HG02759 (cell line): ENCODE results near the gene PROSER2.

ENCODE experiments used
- ATAC-seq: cut with Tn5 transposase; IDR thresholded peaks from one replicate; pipeline ENCODE4 v1.9.1; 2021; ENCODE audit warnings: mild to moderate bottlenecking, moderate library complexity; ENCODE audit not compliant: unreplicated experiment

The PROSER2 gene

DNA sequence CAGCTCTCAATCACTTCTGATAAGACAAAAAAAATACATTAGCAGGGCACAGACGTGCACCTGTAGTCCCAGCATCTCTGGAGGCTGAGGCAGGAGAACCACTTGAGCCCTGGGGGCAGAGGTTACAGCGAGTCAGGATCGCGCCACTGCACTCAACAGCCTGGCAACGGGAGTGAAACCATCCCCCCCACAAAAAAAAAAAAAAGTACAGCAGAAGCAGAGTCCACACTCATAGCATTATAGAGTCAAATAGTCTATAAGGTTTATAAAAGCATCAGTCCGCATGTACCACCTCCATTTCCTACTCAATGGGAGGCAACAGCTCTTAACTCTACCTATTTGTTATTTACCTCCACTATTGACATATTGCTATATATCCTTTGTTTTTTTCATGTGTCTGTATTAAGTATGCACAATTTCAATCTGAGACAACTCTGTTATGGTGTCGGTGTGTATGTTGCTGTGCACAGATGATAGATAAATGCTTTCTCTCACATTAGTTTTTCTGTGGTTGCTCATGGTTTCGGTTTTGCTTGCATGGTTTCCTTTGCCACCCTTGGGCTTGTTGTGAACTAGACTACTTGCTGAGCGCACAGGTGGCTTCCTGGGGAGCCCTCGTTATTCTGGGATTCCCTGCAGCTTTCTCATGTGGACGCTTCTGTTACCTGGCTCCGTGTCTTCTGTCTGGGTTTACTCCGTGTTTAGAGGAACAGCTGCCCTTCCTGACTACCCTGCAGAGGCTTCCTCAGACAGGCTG is 40.4 kb downstream of the PROSER2 start:
- peak; percentile 88 for ATAC-seq

DNA sequence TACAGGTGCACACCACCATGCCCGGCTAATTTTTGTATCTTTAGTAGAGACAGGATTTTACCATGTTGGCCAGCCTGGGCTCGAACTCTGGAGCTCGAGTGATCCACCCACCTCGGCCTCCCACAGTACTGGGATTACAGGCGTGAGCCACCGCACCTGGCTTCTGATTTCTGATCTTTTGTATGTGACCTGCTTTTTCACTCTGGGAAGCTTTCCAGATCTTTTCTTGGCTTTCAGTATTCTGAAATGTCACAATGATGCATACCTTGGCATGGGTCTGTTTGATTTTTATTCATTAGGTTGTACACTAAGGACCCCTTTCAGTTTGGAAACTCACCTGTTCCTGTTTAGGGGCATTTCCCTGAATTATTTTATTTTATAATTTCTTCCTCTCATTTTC is 41.6 kb downstream of the PROSER2 start:
- no peak for ATAC-seq

DNA sequence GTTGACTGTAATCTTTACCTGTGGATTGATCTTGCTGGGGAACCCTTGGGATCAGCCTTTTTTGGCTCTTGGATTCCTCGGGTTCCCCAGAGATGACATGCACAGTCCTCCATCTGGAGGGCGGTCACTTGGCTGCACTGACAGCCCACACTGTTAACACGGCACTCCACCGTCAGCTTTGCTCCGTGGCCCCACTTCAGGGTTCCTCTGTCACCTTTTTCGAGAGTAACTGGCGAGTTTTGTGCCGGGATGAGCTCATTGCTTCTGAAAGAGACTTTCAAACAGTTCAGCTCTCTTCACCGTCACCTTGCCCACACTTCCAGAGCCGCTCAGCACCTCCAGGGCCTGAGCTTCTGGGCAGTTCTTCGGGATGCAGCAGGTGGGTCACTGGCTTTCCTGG is 42.4 kb downstream of the PROSER2 start:
- no peak for ATAC-seq

DNA sequence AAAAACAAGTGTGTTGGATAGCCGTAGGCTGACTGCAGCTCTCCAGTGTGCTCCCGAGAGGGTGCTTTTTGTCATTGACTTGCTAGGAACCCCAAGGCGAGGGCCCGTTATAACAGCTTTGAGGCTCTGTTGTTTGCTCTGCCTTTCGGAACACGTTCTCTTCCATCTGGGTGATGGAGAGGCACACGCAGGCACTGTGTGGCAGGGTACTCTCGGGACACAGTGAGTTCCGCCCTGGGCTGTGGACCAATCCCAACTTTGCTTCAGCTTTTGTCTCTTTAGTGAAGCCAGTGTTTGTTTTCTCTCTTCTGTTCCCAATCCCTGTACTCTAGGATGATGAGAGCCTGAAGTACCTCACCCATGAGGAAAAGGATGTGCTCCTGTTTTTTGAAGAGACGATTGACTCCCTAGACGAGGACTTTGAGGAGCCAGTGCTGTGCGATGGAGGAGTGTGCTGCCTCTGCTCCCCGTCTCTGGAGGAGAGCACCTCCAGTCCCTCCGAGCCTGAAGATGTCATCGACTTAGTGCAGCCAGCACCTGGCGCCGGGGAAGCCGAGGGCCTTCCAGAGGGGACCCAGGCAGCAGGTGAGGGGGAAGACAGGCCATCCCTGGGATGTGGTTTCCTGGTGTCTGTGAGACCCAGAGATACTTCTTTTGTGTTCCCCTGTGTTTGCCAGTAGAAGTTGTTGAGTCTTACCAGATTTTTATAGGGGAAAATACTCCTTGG is 43.2 kb downstream of the PROSER2 start:
- ATAC-seq: no peak

DNA sequence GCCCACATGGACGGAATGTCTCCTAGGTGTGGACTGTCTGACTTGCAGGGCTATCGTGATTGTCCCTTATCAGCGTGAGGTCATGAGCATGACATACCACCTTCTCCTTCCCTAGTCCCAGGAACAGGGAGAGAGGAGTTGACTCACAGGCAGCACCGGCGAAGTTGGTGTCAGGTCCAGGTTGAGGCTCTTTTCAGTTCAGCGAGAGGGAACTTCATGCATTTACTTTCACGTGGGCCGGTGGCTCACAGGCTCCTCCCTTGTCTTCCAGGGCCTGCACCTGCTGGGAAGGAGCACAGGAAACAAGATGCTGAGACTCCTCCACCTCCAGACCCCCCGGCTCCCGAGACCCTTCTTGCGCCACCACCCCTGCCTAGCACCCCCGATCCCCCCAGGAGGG is 46.1 kb downstream of the PROSER2 start:
- no peak for ATAC-seq

DNA sequence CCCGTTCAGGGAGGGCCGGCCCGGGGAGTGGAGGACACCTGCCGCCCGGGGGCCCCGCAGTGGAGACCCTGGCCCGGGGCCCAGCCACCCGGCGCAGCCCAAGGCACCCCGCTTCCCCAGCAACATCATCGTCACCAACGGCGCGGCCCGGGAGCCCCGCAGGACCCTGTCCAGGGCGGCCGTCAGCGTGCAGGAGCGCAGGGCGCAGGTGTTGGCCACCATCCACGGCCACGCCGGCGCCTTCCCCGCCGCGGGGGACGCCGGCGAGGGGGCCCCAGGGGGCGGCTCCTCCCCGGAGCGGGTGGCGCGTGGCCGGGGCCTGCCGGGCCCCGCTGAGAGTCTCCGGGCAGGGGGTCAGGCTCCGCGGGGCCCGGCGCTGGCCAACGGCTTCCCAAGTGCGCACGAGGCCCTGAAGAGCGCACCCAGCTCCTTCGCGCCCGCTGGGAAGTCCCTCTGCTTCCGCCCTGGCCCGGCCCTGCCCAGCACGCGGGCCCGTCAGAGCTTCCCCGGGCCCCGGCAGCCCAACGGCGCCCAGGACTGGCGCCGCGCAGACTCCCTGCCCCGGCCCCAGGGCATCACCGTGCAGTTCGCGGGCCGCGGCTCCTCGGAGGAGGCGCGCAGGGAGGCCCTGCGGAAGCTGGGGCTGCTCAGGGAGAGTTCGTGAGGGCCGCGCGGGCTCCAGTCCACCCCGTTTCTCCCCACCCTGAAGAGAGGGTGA is 46.7 kb downstream of the PROSER2 start:
- ATAC-seq: no peak

DNA sequence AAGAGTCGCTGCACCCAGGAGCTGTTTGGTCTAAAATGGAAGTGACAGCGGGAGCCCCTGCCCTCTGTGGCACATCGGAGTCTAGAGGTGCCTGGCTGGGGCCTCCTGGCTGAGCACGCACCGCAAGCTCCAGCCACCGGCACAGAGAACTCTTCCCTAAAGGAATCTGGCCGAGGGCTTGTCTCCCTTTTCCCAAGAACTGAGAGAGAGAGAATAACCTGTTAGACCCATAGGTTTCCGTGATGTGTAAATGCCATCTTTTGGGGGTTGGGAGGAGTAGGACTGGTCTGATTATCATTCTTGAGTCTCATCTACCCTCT is 47.3 kb downstream of the PROSER2 start:
- no peak for ATAC-seq

DNA sequence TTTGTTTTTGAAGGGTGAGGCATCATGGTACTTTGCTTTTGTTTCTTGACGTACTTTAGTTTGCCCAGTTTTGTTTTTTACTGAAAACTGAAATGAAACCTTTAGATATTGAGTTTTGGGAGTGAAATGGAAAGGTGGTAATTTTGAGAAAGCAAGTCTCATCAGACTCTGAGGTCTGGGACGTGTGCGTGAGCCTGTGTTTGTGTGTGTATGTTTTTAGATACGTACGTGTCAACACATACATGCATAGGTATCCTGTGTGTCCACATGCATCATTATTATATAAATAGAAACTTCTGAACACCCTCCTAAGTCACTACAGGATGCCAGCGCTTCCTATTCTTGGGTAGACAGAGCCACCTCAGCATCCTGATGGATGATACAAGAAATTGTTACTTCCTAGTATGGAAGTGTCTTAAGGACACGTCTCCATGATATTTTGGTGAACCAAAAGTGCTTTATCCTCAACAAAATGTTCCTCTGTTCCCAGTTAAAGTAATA is 47.8 kb downstream of the PROSER2 start:
- no peak for ATAC-seq

DNA sequence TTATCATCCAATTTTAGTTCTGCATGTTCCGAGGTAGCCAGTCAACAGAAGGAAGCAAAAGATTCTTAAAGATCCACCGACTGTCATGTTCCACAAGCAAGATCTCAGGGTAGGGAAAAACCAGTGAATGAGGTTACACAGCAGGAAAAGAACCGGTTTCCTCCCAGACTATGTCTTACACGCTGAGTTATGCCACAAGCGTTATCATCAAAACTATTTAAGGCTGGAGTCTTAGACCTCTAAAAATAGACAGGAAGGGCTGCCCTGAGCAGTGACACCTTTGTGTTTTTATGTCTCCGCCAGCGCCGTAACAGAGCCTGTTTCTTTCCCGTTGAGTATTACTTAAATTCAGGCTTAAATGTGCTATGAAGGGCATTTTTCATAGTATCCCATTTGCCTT is 48.3 kb downstream of the PROSER2 start:
- no peak for ATAC-seq

DNA sequence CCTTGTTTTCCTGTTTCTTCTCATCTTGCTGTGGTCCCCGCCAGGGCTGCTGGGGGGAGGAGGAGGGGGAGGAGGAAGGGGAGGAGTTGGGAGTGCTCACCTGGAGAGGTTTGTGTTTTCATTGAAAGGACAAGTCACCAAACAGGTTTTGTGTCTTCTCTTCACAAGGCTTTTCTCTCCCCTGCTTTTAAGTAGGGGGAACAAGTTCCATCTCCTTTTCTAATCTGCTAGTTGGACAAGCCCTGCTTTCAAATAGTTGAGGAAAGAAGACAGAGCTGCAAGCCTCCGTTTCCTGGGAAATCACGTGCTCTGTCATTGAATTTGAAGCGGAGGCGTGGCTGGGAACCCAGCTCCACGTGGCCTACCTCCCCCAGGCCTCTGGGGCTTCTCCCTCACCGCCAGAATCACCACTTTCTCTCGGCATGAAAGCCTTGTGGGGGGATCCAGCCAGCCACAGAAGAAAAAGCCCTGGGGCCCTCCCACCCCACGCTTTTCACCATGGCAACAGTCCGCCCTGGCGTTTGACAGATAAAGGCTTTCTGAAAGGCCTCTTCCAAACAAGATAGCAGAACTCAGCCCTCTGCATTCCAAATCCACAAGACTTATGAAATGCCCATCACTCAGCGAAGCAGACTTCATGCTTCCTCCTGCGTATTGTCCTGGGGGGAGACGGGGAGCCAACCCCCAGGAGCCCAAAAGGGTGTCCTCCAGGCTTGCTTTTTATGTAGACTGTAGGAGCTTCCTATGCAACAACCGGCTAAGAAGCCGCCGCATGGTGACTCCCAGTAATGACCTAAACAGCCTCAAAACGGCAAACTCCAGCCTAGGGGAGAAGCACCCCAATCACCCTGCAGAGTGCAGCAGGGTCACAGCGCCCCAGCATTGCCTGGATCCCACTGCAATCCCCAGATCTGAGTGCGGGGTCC is 51.7 kb downstream of the PROSER2 start:
- peak; percentile 77 for ATAC-seq

DNA sequence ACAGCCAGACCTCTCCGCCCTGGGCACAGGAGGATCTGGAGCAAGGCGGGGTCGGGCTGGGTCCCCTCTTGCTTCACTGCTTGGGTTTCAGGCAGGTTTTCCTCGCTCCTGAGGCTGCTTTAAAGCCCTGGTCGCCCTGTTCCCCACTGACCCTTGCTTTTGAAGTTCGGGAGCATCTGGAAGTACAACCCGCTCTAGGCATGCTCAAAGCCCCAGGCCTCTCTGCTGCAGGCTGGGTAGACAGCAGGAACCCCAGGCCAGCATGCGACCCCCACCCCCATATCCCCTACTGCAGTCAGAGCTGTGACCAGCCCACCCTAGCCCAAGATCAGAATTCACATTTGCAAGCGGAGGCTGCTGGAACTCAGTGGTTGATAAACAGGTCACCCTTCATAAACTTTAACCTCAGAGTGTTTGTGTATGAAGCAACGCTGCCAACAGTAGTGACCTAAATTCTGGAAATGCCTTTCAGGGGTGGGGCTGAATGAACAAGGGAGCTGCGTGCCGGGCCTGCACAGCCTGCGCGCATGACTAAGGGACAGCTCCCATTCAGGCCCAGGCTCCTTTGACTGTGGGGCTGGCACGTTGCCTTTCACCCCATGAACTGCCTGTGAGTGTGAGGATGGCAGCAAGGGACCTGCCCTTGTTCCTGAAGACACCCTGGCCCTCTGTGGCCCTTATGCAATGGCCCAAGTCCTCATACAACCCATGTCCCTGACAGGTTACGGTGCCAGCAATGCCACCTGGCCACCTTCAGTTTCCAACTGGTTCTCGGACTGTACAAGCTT is 52.5 kb downstream of the PROSER2 start:
- ATAC-seq: no peak

DNA sequence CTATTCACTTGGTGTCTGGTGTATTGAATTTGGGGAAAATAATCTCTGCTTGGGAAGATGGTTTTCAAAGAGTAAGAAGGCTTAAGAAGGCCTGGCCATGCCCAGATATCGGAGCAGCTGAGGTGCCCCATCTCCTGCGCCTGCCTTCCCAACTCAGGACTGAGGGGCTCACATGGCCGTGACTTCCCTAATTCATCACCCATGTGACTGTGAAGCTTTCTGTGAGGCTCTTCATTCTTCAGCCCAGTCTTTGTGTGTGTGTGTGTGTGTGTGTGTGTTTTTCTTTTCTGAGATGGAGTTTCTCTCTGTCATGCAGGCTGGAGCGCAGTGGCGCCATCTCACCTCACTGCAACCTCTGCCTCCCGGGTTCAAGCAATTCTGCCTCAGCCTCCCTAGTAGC is 53.2 kb downstream of the PROSER2 start:
- no peak for ATAC-seq

DNA sequence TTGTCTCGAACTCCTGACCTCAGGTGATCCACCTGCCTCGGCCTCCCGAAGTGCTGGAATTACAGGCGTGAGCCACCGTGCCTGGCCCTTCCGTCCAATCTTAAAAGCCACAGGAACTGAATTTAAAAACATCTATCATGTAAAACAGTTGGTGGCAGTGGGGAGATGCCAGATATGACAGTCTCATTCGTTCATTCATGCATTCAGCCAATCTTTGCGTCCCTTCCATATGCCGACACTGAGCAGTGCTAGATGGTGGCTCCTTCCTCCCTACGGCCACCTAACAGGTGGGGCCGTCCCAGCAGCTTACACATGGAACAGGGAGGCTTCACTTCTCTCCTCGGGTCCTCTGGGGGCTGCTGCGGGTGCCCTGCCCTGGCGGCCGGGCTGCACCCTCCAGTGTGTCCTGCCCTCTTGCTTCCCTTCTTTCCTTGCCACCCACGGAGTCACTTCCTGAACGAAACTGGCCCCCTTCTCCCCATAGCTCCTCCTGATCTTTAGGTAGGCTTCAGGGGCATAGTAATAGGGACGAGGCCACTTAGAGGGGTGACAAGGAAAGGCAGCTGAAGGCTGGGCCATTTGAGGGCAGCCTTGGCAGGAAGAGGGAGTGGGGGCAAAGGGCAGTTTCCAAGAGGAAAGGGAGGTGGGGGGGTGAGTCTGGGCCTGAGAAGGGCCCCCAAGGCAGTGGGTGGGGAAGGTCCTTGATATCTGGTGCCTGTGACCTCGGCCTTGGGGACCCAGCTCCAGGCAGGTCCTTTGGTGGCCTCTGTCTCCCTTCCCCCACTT is 53.8 kb downstream of the PROSER2 start:
- ATAC-seq: no peak

DNA sequence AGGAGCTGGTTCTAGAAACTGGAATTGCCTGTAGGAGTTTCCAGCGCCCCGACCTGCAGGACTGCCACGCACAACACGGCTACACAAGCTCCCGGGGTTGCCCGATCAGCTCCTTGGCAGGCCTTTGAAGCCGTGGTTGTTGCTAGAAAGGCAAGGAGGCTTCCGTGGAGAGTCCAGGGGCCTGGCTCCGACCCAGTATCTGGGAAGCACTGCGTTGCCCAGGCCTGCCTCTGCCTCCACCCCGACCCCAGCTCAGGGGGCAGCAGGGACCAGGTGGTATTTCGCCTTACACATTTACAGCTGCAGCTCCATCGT is 54.4 kb downstream of the PROSER2 start:
- ATAC-seq: no peak

DNA sequence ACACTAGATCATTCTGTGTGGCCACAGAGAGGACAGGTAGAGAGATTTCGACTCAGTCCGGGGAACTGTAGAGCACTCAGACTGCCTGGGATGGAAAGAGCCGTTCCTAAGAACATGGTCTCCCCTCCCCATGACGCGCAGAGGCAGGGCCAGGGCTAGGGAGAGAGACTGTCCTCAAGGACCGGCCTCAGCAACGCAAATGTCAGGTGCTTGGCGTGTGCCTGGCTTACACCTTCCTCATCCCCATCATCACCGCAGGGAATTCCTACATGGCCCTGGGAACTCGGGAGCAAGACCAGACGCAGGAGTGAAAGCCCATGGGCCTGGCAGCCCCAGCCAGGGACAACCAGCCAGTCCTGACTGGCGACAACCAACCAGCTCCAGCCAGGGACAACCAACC is 55.6 kb downstream of the PROSER2 start:
- no peak for ATAC-seq

DNA sequence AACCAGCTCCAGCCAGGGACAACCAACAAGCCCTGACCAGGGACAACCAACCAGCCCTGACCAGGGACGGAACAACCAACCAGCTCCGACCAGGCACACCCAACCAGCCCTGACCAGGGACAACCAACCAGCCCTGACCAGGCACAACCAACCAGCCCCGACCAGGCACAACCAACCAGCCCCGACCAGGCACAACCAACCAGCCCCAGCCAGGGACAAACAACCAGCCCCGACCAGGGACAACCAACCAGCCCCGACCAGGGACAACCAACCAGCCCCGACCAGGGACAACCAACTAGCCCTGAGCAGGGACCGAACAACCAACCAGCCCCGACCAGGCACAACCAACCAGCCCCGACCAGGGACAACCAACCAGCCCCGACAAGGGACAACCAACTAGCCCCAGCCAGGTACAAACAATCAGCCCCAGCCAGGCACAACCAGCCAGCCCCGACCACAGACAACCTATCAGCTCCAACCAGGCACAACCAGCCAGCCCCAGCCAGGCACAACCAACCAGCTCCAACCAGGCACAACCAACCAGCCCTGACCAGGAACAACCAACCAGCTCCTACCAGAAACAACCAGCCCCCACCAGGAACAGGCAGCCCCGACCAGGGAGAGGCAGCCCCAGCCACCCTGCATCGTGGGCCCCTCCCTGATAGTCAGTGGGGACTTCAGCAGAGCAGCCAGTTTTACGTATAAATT is 56.4 kb downstream of the PROSER2 start:
- no peak for ATAC-seq

DNA sequence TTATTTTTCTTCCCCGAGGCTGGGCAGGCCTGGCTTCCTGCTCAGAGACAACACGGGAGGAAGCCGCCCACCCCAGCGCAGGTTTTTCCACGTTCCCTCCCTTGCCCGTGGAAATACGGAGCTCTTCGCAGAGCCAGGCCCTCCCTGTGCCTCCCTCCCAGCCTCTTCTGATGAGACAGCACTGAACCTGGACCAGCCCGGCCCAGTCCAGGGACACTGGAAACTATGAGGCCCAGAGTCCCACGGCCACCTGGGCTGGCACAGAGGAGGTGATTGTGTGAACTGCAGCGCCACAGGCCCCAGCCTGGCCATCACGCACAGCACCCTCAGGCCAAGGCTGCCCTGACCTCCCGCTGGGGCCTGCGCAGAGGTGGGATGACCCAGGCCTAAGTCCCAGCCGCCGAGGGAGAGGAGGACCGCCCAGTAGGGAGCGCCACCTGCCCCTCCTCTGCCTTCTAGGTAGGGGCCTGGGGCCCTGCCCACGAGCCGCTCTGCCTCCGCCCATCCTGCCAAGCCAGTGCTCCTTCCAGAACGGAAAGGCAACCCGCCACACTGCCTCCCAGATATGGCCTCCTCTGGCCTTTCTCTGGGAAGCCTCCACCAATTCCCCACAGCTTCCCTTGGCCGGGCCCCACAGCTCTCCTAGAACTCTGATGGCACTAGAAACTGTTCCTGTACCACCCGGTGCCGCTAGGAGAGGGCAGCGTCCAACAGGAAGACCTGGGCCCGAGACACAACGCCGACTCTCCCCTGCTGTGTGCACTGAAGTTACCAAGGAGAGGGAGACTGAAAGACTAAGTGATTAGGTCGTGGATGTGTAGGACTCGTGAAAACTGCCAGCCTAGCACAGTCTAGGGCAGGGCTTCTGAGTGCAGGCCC is 57.2 kb downstream of the PROSER2 start:
- no peak for ATAC-seq

DNA sequence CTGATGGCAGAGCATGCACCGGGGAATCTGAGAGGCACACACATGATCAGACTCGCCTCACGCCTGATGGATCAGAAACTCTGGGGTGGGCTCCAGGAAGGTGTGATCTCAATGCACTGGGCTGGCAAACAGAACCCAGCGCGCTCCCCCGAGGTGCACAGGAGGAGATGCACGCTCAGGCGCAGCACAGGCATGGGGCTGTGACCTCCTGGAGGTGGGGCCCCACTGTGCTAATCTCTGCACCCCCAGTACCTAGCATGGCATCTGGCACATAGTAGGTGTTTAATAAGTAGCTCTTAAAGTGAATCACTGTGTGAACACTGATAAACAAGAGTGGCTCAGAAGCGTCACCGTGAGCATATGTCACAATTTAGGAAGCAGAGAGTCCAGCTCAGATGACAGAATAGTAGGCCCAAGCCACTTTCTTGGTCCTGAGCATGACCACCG is 57.9 kb downstream of the PROSER2 start:
- ATAC-seq: no peak
